Loucy (cell line): ENCODE measurements around the gene NKX1-2.

Source experiments
- H2AFZ ChIP-seq: fragments of 200-600 bp; sonication (generic); 2 replicates; pipeline ENCODE4 v1.6.0; 2016; ENCODE audit warnings: antibody characterized with exemption, mild to moderate bottlenecking, low read length, moderate library complexity
- H3F3A ChIP-seq: fragments of 200-600 bp; 2 replicates; pipeline ENCODE4 v1.6.0; 2016; ENCODE audit warnings: antibody characterized with exemption, low read depth, mild to moderate bottlenecking
- H3K27me3 ChIP-seq: fragments of 200-600 bp; sonication (generic); 2 replicates; pipeline ENCODE4 v1.6.1; 2014; ENCODE audit warnings: low read length, mild to moderate bottlenecking; ENCODE audit not compliant: insufficient read depth, poor library complexity, severe bottlenecking
- H3K36me3 ChIP-seq: fragments of 200-600 bp; sonication (generic); 2 replicates; pipeline ENCODE4 v1.6.1; 2016; ENCODE audit warnings: low read length; ENCODE audit not compliant: insufficient read depth
- H3K4me1 ChIP-seq: fragments of 200-600 bp; sonication (generic); 2 replicates; pipeline ENCODE4 v1.5.1; 2014; ENCODE audit warnings: low read length, mild to moderate bottlenecking; ENCODE audit not compliant: insufficient read depth, poor library complexity, severe bottlenecking
- H3K4me2 ChIP-seq: fragments of 200-600 bp; sonication (generic); 2 replicates; pipeline ENCODE4 v1.6.0; 2014; ENCODE audit warnings: antibody characterized with exemption, low read length, low read depth, mild to moderate bottlenecking; ENCODE audit not compliant: poor library complexity, severe bottlenecking
- H3K4me3 ChIP-seq: fragments of 200-600 bp; sonication (generic); 2 replicates; pipeline ENCODE4 v1.5.1; 2014; ENCODE audit warnings: low read length, mild to moderate bottlenecking, mixed read lengths; ENCODE audit not compliant: poor library complexity, severe bottlenecking
- H3K79me2 ChIP-seq: fragments of 200-600 bp; sonication (generic); 2 replicates; pipeline ENCODE4 v1.6.1; 2014; ENCODE audit warnings: low read length; ENCODE audit not compliant: insufficient read depth
- H3K9ac ChIP-seq: fragments of 200-600 bp; sonication (generic); 2 replicates; pipeline ENCODE4 v1.6.0; 2014; ENCODE audit warnings: mild to moderate bottlenecking, low read depth, low read length, moderate library complexity; ENCODE audit not compliant: poor library complexity, severe bottlenecking
- H3K9me2 ChIP-seq: fragments of 200-600 bp; sonication (generic); replicated peaks from 2 replicates; pipeline ENCODE4 v1.6.1; 2016; ENCODE audit warnings: low read depth, low read length, mixed read lengths
- H3K9me3 ChIP-seq: fragments of 200-600 bp; sonication (generic); 2 replicates; pipeline ENCODE4 v1.6.1; 2014; ENCODE audit warnings: mild to moderate bottlenecking, antibody characterized with exemption, low read length, low read depth; ENCODE audit not compliant: insufficient read depth
- H4K20me1 ChIP-seq: fragments of 200-600 bp; sonication (generic); 2 replicates; pipeline ENCODE4 v1.6.0; 2014; ENCODE audit warnings: antibody characterized with exemption, low read length, mild to moderate bottlenecking; ENCODE audit not compliant: insufficient read depth, poor library complexity, severe bottlenecking
- EZH2phosphoT487 ChIP-seq: fragments of 200-600 bp; IDR thresholded peaks from 2 replicates; pipeline ENCODE4 v1.6.1; 2018; ENCODE audit warnings: antibody characterized with exemption, mild to moderate bottlenecking, moderate library complexity, borderline replicate concordance
- TF ChIP-seq, protein P1 (sequence below): fragments of 200-600 bp; sonication (generic); conservative IDR thresholded peaks from 2 replicates; pipeline ENCODE4 v1.5.1; 2014; ENCODE audit warnings: mild to moderate bottlenecking, antibody characterized with exemption, low read length

The NKX1-2 gene

DNA sequence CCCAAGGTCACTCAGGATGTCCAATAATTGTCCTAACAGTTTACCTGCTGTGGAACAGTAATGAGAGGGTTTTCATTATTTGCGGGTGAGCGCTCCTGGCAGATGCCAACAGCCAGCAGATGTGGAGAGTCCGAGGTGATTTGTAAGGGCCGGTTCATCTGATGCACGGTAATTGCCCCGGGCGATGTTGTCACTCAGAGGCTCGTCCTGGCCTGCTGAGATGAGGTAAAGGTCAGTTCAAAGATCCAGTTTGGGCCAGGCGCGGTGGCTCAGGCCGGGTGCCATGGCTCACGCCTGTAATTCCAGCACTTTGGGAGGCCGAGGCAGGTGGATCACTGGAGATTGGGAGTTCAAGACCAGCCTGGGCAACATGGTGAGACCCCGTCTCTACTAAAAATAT, 28.7 kb upstream of the NKX1-2 start:
- Histone ChIP-seq H3K4me3 (no peak overlapping the region), H3F3A (no peaks in the 10 kb centered on the region), H3K9me3 (no peaks in the 10 kb centered on the region), H3K27me3 (no peaks in the 10 kb centered on the region), H4K20me1 (no peaks in the 10 kb centered on the region), H3K4me1 (no peaks in the 10 kb centered on the region), H3K4me2 (no peak overlapping the region), H3K9ac (no peak overlapping the region), H2AFZ (no peak overlapping the region), H3K36me3 (no peaks in the 10 kb centered on the region), H3K79me2 (no peaks in the 10 kb centered on the region), H3K9me2 (no peaks in the 10 kb centered on the region)
- TF ChIP-seq, protein P1, sequence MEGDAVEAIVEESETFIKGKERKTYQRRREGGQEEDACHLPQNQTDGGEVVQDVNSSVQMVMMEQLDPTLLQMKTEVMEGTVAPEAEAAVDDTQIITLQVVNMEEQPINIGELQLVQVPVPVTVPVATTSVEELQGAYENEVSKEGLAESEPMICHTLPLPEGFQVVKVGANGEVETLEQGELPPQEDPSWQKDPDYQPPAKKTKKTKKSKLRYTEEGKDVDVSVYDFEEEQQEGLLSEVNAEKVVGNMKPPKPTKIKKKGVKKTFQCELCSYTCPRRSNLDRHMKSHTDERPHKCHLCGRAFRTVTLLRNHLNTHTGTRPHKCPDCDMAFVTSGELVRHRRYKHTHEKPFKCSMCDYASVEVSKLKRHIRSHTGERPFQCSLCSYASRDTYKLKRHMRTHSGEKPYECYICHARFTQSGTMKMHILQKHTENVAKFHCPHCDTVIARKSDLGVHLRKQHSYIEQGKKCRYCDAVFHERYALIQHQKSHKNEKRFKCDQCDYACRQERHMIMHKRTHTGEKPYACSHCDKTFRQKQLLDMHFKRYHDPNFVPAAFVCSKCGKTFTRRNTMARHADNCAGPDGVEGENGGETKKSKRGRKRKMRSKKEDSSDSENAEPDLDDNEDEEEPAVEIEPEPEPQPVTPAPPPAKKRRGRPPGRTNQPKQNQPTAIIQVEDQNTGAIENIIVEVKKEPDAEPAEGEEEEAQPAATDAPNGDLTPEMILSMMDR: no peak
- no peak for TF ChIP-seq EZH2phosphoT487

DNA sequence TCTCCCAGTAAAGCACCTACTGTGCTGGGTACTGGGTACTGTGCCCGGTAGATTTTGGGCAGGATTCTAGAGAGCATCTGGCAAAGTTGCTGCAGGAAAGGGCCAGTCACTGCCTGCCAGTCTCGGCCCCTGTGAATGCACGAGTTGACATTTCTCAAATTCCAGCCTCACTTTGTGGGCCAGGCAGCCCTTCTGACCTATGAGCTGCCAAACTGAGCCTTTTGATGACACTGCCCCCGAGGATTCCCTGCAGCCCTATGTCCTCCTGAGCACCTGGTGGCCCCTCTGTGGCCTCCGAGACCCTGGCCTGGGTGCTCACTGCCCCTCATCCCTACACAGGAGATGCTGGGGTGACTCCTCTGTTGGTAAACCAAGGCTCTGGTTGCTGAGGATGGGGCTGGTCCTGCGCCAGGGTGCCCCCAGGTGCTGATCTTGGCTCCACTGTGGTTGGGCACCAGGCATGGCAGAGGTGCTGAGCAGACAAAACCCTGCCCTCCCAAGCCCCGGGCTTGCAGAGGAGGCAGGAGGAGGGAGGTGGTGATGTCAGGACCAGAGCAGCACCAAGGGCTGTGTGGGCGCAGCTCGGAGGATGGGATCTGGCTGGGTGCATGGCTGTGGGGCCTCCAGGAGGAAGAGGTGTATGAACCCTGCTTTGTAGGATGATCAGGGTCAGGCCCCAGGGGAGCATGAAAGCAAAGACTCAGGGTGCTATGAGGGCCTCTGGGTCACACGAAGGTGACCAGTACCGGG, 28.0 kb upstream of the NKX1-2 start:
- Histone ChIP-seq H4K20me1 (no peaks in the 10 kb centered on the region), H3K4me3 (no peak overlapping the region), H3K4me2 (no peak overlapping the region), H3K27me3 (no peaks in the 10 kb centered on the region), H3K9me3 (no peaks in the 10 kb centered on the region), H3K36me3 (no peaks in the 10 kb centered on the region), H3K9ac (no peak overlapping the region), H3K4me1 (no peaks in the 10 kb centered on the region), H3K9me2 (no peaks in the 10 kb centered on the region), H3K79me2 (no peaks in the 10 kb centered on the region), H2AFZ (no peak overlapping the region), H3F3A (no peaks in the 10 kb centered on the region)
- TF ChIP-seq, protein P1: no peak
- no peak for TF ChIP-seq EZH2phosphoT487

DNA sequence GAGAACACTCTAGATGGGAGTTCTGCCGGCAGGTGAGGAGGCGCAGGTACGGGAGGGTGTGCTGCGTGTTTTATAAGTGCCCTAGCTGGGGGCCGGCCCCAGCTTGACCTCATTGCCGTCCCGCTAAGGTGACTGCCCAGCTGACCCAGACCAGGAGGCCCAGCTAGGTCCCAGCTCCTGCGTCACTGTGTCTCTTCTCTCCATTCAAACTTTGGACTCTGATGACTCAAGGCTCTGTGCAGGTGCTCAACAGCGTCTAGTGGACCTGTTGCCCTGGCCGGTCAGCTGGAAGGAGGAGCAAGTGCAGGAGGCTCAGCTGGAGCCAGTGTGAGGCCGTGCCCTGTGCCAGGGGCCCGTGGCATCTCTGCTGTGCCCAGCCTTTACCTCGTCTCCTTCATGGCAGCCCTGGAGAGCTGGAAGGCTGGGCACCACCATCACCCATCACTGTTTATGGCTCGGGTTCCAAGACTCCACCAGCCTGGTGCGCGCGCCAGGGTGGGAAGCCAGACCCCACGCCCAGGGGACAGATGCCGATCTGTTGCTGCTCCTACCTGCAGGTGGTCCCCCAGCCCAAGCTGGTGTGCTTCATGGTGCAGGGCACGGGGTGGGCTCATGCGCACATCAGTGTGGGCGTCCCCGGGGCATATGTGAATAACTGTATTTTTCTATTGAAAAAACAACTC, 26.3 kb upstream of the NKX1-2 start:
- Histone ChIP-seq H3K9me3 (no peaks in the 10 kb centered on the region), H2AFZ (no peak overlapping the region), H3K27me3 (no peaks in the 10 kb centered on the region), H4K20me1 (no peaks in the 10 kb centered on the region), H3K9ac (no peak overlapping the region), H3K4me2 (no peak overlapping the region), H3K4me3 (no peak overlapping the region), H3K79me2 (no peaks in the 10 kb centered on the region), H3K4me1 (no peaks in the 10 kb centered on the region), H3K9me2 (no peaks in the 10 kb centered on the region), H3K36me3 (no peaks in the 10 kb centered on the region), H3F3A (no peaks in the 10 kb centered on the region)
- TF ChIP-seq EZH2phosphoT487: no peak
- TF ChIP-seq, protein P1: no peak
